Measurements from ENCODE around the gene BCR.

The BCR gene

DNA sequence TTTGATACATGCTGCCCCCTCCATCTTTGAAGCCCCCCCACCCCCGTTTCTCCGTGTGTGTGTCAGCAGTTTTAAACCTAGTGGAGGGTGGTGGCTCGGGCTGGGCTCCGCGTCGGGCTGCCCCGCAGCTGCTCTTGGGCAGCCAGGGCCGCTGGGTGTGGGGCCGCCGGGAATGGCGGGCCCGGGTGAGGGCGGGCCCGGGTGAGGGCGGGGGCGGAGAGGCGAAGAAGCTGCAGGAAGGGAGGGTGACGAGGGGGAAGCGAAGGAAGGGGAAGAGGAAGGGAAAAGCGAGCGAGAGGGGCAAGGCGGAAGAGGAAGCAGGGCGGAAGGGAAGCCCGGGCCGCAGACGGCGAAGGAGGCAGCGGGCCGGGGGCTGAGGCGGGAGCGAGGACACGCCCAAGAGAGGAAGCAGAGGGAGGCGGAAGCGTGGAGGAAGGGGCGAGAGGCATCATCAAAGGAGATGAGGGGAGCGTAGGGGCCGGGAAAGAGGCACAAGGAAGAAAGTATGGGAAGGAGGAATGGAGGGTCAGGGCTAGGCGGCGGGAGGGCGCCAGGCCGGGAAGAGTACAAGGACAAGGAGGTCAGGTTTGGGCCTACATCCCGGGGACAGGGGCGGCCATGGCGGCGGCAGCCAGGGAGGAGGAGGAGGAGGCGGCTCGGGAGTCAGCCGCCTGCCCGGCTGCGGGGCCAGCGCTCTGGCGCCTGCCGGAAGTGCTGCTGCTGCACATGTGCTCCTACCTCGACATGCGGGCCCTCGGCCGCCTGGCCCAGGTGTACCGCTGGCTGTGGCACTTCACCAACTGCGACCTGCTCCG is 82.4 kb downstream of the BCR start:
- no peak for DNase-seq (ENCODE audit: low spot score)

- no peak for DNase-seq (ENCODE audit: low spot score)
Measured at GRCh38 chr22:23263651-23264555, 83.6 kb downstream of the BCR start.

DNA sequence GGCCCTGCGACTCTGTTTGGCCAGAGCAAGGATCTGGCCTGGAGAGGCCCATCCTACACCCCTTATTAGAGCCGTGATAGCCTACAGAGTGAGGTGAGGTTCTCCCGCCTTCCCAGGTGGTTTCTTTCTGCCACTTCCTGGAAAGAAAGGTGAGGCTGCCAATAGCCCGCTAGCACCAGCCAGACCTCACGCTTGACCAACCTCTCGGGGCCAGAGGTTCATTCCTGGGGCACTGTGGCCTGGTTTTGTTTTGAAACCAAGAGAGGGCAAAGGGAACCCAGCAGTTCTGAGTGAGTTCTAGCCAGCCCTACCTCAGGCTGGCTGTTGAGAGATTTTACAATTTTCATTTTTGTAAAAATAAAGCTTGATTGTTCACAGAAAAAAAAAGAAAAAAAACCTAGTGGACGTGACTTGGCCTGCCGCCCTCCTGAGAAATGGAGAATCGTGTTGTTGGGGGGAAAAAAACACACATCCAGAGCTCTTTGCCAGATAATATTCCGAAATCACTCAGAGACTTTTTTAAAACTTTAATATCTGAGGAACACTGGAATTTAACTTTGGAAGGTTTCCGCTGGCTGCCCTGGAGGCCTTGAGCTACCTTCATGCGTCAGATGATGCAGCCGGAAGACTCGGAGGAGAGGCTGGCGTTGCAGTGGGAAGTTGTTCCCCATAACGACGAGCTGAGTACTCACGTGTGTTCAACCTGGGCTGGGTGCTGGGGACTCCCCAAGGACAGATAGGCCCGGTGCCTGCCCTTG is 84.5 kb downstream of the BCR start:
- DNase-seq (ENCODE audit: low spot score): no peak

- DNase-seq (ENCODE audit: low spot score): no peak
Measured at GRCh38 chr22:23265368-23265700, 85.0 kb downstream of the BCR start.

DNA sequence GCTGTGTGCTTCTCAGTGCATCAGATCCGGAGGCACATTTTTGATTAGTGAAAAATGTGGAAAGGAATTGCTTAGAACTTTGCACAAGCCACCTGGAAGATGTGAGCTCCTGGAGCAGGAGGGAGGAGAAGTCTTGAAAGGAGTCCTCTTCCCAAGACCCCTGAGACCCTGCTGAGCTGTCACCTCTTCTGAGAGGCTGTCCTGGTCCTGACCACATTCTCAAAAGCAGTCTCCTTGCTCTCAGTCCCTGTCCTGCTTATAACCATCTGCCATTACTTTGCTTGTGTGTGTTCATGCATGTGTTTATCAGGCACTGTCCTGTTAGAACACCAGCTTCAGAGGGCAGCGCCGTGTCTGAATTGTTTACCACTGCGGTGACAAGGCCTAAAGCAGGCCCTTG is 86.5 kb downstream of the BCR start:
- no peak for DNase-seq (ENCODE audit: low spot score)

GRCh38 chr22:23267226-23268043 is 87.1 kb downstream of the BCR start:
- DNase-seq (ENCODE audit: low spot score): no peak

DNA sequence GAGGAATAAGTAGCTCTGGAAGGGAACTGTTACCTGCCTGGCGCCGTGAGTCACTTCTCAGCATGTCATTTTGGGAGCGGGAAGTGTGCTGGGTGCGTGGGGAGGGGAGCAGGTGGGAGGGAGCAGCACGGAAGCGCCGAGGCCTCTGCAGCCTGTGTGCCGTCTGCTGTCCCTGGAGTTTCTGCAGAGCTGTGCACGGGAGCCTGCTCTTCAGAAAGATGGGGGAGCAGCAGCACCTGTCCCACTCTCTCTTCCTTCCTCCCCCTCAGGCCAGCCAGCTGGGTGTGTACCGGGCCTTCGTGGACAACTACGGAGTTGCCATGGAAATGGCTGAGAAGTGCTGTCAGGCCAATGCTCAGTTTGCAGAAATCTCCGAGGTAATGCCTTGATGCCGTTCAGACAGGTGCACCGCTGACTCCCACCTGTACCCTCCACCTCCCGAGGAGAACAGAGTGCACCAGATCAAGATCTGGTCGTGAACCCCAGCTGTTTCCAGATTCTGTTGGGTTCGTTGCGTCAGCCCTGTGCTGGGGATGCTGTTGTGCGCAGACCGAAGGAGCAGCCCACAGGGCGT is 87.9 kb downstream of the BCR start:
- DNase-seq (ENCODE audit: low spot score): no peak

- no peak for DNase-seq (ENCODE audit: low spot score)
Measured at GRCh38 chr22:23268877-23269276, 88.6 kb downstream of the BCR start.

DNA sequence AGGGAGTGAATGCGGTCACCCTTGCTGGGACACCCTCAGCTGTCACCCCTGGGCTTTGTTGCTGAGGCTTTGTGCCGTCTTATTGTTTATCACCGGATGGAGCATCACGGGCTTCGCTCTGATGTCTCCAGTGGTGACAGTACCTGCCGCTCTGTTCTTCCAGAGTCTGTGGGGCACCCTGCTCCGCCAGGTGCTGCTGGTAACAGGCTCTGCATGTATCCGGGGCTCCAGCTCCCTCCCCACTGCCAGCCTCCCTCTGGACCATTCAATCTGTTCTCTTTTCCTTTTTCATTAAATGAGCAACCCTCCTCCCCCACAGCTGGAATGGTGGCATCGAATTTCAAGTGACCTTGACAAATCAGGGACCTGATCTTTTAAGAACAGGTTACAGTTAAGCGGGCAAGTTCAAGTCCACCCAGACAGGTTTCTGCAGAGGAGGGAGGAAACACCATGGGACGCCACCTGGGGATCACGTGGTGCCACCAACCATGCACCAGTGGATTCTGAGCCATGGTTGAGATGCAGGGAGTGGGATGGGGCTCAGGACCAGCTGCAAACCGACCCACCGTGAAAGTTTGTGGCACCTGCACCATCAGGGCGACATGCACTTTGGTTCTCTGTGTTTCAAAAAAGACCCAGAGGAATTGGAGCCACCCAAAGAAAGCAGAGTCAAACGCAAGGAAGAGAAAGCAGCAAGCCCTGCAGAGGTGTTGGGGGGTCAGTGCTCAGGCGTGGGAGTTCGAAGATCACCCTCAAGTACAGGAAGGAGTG is 89.3 kb downstream of the BCR start:
- DNase-seq (ENCODE audit: low spot score): no peak

- no peak for DNase-seq (ENCODE audit: low spot score)
Measured at GRCh38 chr22:23270212-23270733, 90.0 kb downstream of the BCR start.

GRCh38 chr22:23270798-23271596 is 90.7 kb downstream of the BCR start:
- DNase-seq (ENCODE audit: low spot score): no peak

GRCh38 chr22:23271597-23271908 is 91.2 kb downstream of the BCR start:
- no peak for DNase-seq (ENCODE audit: low spot score)

GRCh38 chr22:23272371-23272770 is 92.1 kb downstream of the BCR start:
- no peak for DNase-seq (ENCODE audit: low spot score)

DNA sequence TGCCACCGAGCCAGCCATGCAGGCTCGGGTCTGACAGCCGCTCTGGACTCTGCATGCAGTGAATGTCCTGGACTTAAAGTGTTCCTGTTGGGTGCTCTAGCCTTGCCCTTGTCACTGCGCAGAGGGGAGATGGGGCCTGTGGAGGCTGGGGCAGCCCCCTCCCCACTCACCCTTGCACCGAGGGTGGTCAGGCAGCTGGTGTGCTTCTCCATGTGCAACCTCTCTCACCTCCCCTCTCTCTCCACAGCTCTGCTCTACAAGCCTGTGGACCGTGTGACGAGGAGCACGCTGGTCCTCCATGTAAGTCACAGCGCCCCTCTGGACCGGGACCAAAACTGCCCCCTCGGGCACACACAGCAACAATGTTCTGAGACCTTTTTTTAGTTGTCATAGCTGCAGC is 92.5 kb downstream of the BCR start:
- DNase-seq (ENCODE audit: low spot score): no peak

DNA sequence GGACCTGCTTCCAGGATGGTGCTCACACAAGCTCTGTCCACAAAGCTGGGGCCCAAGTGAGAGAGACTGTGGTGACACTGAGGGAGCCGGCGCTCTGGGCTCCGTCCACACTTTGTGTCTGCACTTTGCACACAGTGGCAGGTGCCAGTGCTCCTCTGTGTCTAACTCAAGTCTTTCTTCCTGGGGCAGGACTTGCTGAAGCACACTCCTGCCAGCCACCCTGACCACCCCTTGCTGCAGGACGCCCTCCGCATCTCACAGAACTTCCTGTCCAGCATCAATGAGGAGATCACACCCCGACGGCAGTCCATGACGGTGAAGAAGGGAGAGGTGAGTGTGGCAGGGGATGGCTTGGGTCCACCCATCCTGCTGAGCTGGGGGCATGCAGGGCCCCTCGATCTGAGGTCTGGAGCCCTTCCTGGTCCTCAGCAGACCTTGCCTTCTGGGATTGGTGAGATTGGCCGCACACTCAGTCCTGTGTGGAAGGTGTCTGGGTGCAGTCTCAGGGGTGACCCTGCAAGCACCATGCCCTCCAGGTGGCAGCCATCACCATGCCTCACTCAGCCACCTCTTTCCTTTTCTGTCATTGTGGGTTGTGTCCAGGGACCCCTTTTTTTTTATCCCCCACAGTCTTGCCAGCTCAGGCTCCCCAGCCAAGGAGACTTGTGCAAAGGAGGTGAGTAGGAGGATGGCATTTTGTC is 93.3 kb downstream of the BCR start:
- DNase-seq (ENCODE audit: low spot score): no peak

DNA sequence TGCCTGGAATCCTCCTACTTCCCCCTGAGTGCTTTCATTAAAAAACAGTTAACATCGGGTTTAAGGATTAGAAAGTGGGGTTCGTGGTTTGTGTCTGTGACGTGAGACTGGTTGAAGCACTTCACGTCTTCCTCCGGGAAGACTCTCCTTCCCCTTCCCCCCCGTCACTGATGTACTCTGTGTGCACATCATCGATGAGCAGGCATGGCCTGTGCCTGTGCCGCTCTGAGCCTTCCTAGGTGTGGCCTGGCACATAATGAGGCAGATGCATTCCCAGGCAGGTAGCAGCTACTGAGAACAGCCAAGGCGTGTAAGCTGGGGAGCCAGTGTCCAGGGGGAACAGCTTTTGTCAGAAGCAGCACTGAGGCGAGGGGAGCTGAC is 93.8 kb downstream of the BCR start:
- DNase-seq (ENCODE audit: low spot score): no peak

- no peak for DNase-seq (ENCODE audit: low spot score)
Measured at GRCh38 chr22:23274891-23275694, 94.8 kb downstream of the BCR start.

- DNase-seq (ENCODE audit: low spot score): no peak
Measured at GRCh38 chr22:23275751-23276150, 95.4 kb downstream of the BCR start.

All from SW480 (cell line).